ENCODE data around the gene ZG16B.

DNA sequence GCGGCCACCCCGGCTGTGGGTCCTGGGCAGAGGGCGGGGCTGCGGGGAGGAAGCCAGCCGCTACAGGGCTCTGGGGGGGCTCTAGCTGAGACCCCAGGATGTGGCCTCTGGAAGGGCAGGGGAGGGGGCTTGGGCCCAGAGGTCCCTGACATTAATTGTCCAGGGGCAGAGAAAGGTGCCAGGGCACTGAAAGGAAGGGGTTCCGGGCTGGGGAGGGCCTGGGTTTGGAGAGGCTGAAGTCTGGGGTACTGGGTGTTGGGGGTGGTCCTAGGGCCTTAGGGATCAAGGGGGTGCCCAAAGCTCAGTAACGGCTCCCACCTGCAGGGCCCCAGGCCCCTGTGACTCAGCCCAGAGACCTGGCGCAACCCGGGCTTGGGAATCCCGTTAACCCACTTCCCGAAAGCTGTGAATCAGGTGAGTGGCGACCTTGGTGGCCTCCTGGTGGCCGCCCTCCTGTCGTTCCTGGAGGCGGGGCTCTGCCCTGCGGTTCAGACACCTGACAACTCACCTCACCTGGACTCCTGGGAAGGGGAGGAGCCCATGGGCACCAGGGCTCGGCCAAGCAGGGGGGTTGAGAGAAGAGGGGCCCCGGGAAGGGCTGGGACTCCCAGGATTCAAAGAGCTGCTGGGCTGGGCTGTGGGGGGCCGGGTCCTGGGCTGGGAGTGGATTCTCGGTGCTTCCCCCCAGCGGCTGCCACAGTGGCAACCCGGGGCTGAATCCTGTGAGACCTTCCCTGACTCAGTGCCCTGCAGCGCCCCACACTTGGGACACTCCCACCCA, 28.3 kb downstream of the ZG16B start:
- TF ChIP-seq YY1 (IDR thresholded peaks at IDR 0.05; ENCODE audit: insufficient read depth, insufficient read length) = no peak
- TF ChIP-seq ZNF274 (IDR thresholded peaks at IDR 0.05; ENCODE audit: low read depth, low read length) = no peak
